Measurements from ENCODE around the gene AGPS. TPM values are rescaled to one million over a fixed set of nuclear protein-coding genes. Genes with fewer than 3 reads are reported as not detected.
"Not testable (repeated sequence)": the region's sequence is repeated elsewhere in the genome, so short reads cannot be mapped to it uniquely, and the experiment has no call there.

AGPS gene
- total RNA-seq, 3 donors from 2014 or later, result 28.2 to 30.6 (median 28.5) TPM

- Histone ChIP-seq H3K9me3 (no peaks in the 10 kb centered on the region), H3K27me3 (no peaks in the 10 kb centered on the region), H3K27ac (no peak overlapping the region), H3K4me3 (no peak overlapping the region), H3K36me3 (no peaks in the 10 kb centered on the region), H3K4me1 (no peaks in the 10 kb centered on the region)
- intact Hi-C loops (cut with DNase I; ENCODE audit: low total_unique reads), result no loop called here
- DNase-seq (ENCODE audit: low spot score in 2 of 2), result no peak
- TF ChIP-seq CTCF (IDR thresholded peaks at IDR 0.05) (no peak), POLR2A (IDR thresholded peaks at IDR 0.05) (no peak), POLR2AphosphoS5 (IDR thresholded peaks at IDR 0.05) (no peak)
Measured at GRCh38 chr2:177455187-177455586, 62.6 kb downstream of the AGPS start.

- intact Hi-C loops (cut with DNase I; ENCODE audit: low total_unique reads); H3K27ac ChIP-seq; H3K4me1 ChIP-seq; H3K9me3 ChIP-seq; H3K4me3 ChIP-seq; DNase-seq (ENCODE audit: low spot score in 2 of 2); H3K36me3 ChIP-seq; H3K27me3 ChIP-seq: not testable (repeated sequence)
Measured at GRCh38 chr2:177459756-177460155, 67.2 kb downstream of the AGPS start.

GRCh38 chr2:177460973-177461585 is 68.5 kb downstream of the AGPS start:
- H3K27ac ChIP-seq, result no peak overlapping the region
- no peaks in the 10 kb centered on the region for H3K27me3 ChIP-seq
- intact Hi-C loops (cut with DNase I; ENCODE audit: low total_unique reads), result no loop called here
- no peak overlapping the region for H3K4me3 ChIP-seq
- peaks cover 0 to 7% of the 10 kb centered on the region in 2 donors for H3K9me3 ChIP-seq
- H3K36me3 ChIP-seq, result no peaks in the 10 kb centered on the region
- TF ChIP-seq CTCF (IDR thresholded peaks at IDR 0.05), result no peak
- H3K4me1 ChIP-seq, result no peaks in the 10 kb centered on the region
- DNase-seq (ENCODE audit: low spot score in 2 of 2), result no peak

- peaks cover 0 to 7% of the 10 kb centered on the region in 2 donors for H3K9me3 ChIP-seq
- no peak overlapping the region for H3K27ac ChIP-seq
- H3K27me3 ChIP-seq, result no peaks in the 10 kb centered on the region
- H3K4me3 ChIP-seq, result no peak overlapping the region
- peaks cover 3% of the 10 kb centered on the region for H3K36me3 ChIP-seq
- DNase-seq (ENCODE audit: low spot score in 2 of 2), result no peak
- H3K4me1 ChIP-seq, result no peaks in the 10 kb centered on the region
- intact Hi-C loops (cut with DNase I; ENCODE audit: low total_unique reads), result no loop called here
- TF ChIP-seq CTCF (IDR thresholded peaks at IDR 0.05), result no peak
- no peak for TF ChIP-seq POLR2AphosphoS5 (IDR thresholded peaks at IDR 0.05)
- no peak for TF ChIP-seq POLR2A (IDR thresholded peaks at IDR 0.05)
Measured at GRCh38 chr2:177464549-177464948, 72.0 kb downstream of the AGPS start.

- intact Hi-C loops (cut with DNase I; ENCODE audit: low total_unique reads), result no loop called here
- no peaks in the 10 kb centered on the region for H3K27me3 ChIP-seq
- H3K9me3 ChIP-seq, result peaks cover 0 to 7% of the 10 kb centered on the region in 2 donors
- peaks cover 3% of the 10 kb centered on the region for H3K36me3 ChIP-seq
- H3K4me3 ChIP-seq, result no peak overlapping the region
- no peak overlapping the region for H3K27ac ChIP-seq
- DNase-seq (ENCODE audit: low spot score in 2 of 2), result no peak
- H3K4me1 ChIP-seq, result no peaks in the 10 kb centered on the region
- TF ChIP-seq POLR2AphosphoS5 (IDR thresholded peaks at IDR 0.05), result no peak
- TF ChIP-seq POLR2A (IDR thresholded peaks at IDR 0.05), result no peak
- TF ChIP-seq CTCF (IDR thresholded peaks at IDR 0.05), result no peak
Measured at GRCh38 chr2:177465400-177466138, 73.0 kb downstream of the AGPS start.
